ENCODE measurements around the gene ZP3. TPM values are rescaled to one million over a fixed set of nuclear protein-coding genes. Genes with fewer than 3 reads are reported as not detected.
"Not testable (repeated sequence)": the region's sequence is repeated elsewhere in the genome, so short reads cannot be mapped to it uniquely, and the experiment has no call there.

ZP3 gene
- total RNA-seq, 1 donor from 2014 or later = 0.89 TPM

DNA sequence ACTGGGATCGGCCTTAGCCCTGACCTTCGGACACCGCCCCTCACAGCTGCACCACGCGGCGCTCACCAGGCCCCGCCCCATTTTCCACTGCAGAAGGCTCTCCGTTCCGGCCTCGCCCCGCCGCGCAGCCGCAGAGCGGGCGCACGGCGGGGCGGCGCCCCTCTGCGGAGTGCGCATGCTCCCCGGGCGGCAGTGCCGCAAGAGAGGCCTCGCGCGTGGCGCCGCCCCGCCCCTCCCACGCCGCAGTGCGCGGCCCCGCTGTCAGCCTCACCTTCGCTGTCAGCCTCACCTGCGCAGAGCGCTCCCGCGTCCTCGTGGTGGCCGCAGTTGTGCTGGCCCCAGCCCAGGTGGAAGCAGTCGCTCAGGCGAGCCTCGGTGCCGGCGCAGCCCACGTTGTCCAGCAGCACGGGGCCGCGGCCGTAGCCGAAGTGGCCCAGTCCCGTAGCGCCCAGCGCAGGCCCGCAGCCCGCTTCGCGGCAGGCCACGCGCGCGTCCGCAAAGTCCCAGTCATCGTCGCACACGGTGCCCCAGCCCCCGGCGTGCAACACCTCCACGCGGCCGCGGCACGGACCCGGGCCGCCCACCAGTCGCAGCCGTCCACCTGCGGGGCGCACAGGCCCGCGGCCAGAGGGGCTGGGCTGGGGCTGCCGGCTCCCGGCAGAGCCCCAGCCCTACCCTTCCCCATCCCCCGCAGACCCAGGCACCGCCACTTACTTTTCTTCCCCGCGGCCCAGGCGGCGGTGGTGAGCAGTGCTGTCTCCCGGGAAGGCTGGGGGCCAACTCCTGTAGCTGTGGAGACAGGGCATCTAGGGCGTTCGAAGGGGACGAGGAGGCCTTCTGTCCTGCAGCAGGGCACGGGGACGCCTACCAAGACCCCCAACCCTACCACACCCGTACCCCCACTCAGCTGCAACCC lies 31.4 kb upstream of the ZP3 start:
- Mint-ChIP-seq H3K4me1 (peaks cover 7% of the 10 kb centered on the region), H3K4me3 (peak overlapping the region; percentile 76), H3K36me3 (peaks cover 2% of the 10 kb centered on the region), H3K27me3 (ENCODE audit: low read depth) (no peaks in the 10 kb centered on the region), H3K27ac (peak overlapping the region; percentile 94), H3K9me3 (no peaks in the 10 kb centered on the region)
- TF ChIP-seq, protein P1, sequence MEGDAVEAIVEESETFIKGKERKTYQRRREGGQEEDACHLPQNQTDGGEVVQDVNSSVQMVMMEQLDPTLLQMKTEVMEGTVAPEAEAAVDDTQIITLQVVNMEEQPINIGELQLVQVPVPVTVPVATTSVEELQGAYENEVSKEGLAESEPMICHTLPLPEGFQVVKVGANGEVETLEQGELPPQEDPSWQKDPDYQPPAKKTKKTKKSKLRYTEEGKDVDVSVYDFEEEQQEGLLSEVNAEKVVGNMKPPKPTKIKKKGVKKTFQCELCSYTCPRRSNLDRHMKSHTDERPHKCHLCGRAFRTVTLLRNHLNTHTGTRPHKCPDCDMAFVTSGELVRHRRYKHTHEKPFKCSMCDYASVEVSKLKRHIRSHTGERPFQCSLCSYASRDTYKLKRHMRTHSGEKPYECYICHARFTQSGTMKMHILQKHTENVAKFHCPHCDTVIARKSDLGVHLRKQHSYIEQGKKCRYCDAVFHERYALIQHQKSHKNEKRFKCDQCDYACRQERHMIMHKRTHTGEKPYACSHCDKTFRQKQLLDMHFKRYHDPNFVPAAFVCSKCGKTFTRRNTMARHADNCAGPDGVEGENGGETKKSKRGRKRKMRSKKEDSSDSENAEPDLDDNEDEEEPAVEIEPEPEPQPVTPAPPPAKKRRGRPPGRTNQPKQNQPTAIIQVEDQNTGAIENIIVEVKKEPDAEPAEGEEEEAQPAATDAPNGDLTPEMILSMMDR (IDR thresholded peaks at IDR 0.05; ENCODE audit: unreplicated experiment) = no peak
- peak; percentile 83 to 87 for DNase-seq (ENCODE audit: low spot score in 2 of 2, unreplicated experiment in 2 of 2)

DNA sequence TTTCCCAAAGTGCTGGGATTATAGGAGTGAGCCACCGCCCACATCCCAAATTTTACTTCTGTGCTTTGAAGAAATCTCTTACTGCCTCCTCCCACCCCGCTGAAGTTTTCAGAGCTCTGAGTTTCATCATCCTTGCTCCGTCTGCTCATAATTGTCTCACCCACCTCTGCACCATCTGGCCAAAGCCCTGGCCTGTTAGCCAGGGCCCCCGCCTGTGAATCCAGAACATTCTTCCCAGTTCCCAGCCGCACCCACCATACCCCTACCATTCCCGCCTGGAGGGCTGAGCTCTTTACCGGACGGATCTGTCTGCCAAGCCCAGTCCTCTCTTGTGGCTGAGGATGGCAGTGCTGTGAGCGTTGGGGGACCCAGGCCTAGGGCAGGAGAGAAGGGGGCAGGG lies 29.8 kb upstream of the ZP3 start:
- H3K4me1 Mint-ChIP-seq = peaks cover 7% of the 10 kb centered on the region
- no peak overlapping the region for H3K4me3 Mint-ChIP-seq
- no peak for DNase-seq (ENCODE audit: low spot score in 2 of 2, unreplicated experiment in 2 of 2)
- H3K36me3 Mint-ChIP-seq = no peaks in the 10 kb centered on the region
- no peaks in the 10 kb centered on the region for H3K27me3 Mint-ChIP-seq (ENCODE audit: low read depth)
- TF ChIP-seq, protein P1 (IDR thresholded peaks at IDR 0.05; ENCODE audit: unreplicated experiment) = no peak
- H3K27ac Mint-ChIP-seq = peak overlapping the region; percentile 10
- no peaks in the 10 kb centered on the region for H3K9me3 Mint-ChIP-seq

DNA sequence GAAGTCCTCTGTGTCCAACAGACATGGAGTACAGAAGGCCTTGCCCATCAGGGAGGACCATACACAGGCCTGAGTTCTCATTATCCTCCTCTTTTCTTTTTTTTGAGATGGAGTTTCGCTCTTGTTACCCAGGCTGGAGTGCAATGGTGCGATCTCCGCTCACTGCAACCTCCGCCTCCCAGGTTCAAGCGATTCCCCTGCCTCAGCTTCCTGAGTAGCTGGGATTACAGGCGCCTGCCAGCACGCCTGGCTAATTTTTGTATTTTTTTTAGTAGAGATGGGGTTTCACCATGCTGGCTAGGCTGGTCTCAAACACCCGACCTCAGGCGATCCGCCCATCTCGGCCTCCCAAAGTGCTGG lies 29.2 kb upstream of the ZP3 start:
- H3K27me3 Mint-ChIP-seq (ENCODE audit: low read depth); DNase-seq (ENCODE audit: low spot score in 2 of 2, unreplicated experiment in 2 of 2); H3K9me3 Mint-ChIP-seq; H3K4me1 Mint-ChIP-seq; H3K4me3 Mint-ChIP-seq; H3K27ac Mint-ChIP-seq; H3K36me3 Mint-ChIP-seq: not testable (repeated sequence)

DNA sequence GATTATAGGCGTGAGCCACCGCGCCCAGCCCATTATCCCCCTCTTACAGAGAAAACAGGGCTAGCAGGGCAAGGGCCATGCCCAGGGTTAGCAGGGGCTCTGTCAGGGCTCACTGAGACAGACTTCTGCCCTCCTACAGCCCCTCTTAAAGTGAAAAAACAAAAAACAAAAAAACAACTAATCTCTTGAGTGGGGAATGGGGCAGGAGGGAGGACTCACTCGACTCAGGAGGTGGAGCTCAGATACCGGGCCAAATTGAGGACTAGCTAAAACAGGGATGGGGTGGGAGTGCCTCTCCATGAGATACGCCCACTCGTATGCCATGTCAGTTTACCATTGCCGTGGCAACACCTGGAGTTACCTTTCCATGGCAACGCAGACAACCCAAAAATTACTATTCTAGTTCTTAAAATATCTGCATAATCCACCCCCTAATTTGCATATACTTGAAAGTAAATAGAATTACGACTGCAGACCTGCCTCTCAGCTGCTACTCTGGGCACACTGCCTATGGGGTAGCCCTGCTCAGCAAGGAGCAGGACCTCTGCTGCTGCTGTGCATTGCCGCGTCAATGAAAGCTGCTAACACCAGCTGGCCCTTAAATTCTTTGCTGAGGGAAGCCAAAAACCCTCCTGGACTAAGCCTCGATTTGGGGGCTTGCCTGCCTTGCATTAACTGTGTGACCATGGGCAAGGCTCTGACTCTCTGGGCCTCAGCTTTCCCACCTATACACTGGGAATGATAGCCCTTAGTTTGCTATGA lies 28.6 kb upstream of the ZP3 start:
- no peak for DNase-seq (ENCODE audit: low spot score in 2 of 2, unreplicated experiment in 2 of 2)
- TF ChIP-seq, protein P1 (IDR thresholded peaks at IDR 0.05; ENCODE audit: unreplicated experiment) = no peak
- H3K4me1 Mint-ChIP-seq = peaks cover 7% of the 10 kb centered on the region
- H3K4me3 Mint-ChIP-seq = no peak overlapping the region
- H3K27me3 Mint-ChIP-seq (ENCODE audit: low read depth) = no peaks in the 10 kb centered on the region
- no peaks in the 10 kb centered on the region for H3K9me3 Mint-ChIP-seq
- H3K36me3 Mint-ChIP-seq = no peaks in the 10 kb centered on the region
- H3K27ac Mint-ChIP-seq = no peak overlapping the region

DNA sequence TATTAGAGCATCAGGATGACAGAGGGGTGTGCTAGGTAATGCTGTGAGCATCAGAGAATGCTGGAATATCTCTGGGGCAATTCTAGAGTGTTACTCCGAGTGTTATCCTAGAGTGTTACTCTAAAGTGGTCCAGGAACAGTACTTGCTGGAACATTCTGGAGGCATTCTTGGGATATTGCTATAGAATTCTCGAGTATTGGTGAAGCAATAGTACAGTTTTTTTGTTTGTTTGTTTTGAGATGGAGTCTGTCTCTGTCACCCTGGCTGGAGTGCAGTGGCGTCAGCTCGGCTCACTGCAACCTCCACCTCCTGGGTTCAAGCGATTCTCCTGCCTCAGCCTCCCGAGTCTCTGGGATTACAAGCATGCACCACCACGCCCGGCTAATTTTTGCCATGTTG lies 27.9 kb upstream of the ZP3 start:
- H3K4me1 Mint-ChIP-seq = peaks cover 7% of the 10 kb centered on the region
- no peaks in the 10 kb centered on the region for H3K9me3 Mint-ChIP-seq
- no peak overlapping the region for H3K4me3 Mint-ChIP-seq
- TF ChIP-seq, protein P1 (IDR thresholded peaks at IDR 0.05; ENCODE audit: unreplicated experiment) = no peak
- H3K27me3 Mint-ChIP-seq (ENCODE audit: low read depth) = no peaks in the 10 kb centered on the region
- no peak for DNase-seq (ENCODE audit: low spot score in 2 of 2, unreplicated experiment in 2 of 2)
- no peaks in the 10 kb centered on the region for H3K36me3 Mint-ChIP-seq
- no peak overlapping the region for H3K27ac Mint-ChIP-seq

Data from mesothelial cell of epicardium (in vitro differentiated cells).